Neutrophil (primary cell): ENCODE data around the gene MANBA.

Experiments used
- H3K27ac ChIP-seq: fragments of 200-600 bp; sonication (generic); 2 replicates; pipeline ENCODE4 v1.5.1; 2016; ENCODE audit warnings: mild to moderate bottlenecking, moderate library complexity
- H3K27me3 ChIP-seq: fragments of 200-600 bp; sonication (generic); 2 replicates; pipeline ENCODE4 v1.6.0; 2016; ENCODE audit warnings: mild to moderate bottlenecking
- H3K36me3 ChIP-seq: fragments of 200-600 bp; sonication (generic); 2 replicates; pipeline ENCODE4 v1.5.1; 2017
- H3K4me1 ChIP-seq, 2 experiments: fragments of 200-600 bp in 1 of 2; sonication (generic) in 1 of 2; 1 replicate in 1 of 2; 2 replicates in 1 of 2; pipeline versions ENCODE4 v1.5.1 to v1.6.1; 2013 to 2016; ENCODE audit warnings: low read depth in 1 of 2, low read length in 1 of 2, mild to moderate bottlenecking in 1 of 2, moderate library complexity in 1 of 2; ENCODE audit not compliant: control insufficient read depth in 1 of 2, insufficient read depth in 1 of 2
- H3K4me3 ChIP-seq, 2 experiments: fragments of 200-600 bp in 1 of 2; sonication (generic) in 1 of 2; 1 replicate in 1 of 2; 2 replicates in 1 of 2; pipeline ENCODE4 v1.5.1; 2013 to 2016; ENCODE audit warnings: low read depth in 1 of 2, low read length in 1 of 2, mild to moderate bottlenecking in 1 of 2, moderate library complexity in 1 of 2
- H3K9me3 ChIP-seq: fragments of 200-600 bp; sonication (generic); 2 replicates; pipeline ENCODE4 v1.5.1; 2016
- CTCF ChIP-seq: fragments of 200-600 bp; sonication (generic); IDR thresholded peaks from 2 replicates; pipeline ENCODE4 v1.5.1; 2016; ENCODE audit warnings: antibody characterized with exemption

Gene MANBA

GRCh38 chr4:102772738-102773340 is 12.1 kb upstream of the MANBA start:
- no peak for TF ChIP-seq CTCF
- Histone ChIP-seq H3K27ac (no peak overlapping the region), H3K36me3 (no peaks in the 10 kb centered on the region), H3K27me3 (no peaks in the 10 kb centered on the region), H3K4me3 (no peak overlapping the region), H3K4me1 (no peaks in the 10 kb centered on the region), H3K9me3 (no peaks in the 10 kb centered on the region)

GRCh38 chr4:102764901-102765300 is 4.1 kb upstream of the MANBA start:
- no peak for TF ChIP-seq CTCF
- Histone ChIP-seq H3K4me1 (peaks cover 9 to 16% of the 10 kb centered on the region in 2 experiments), H3K27me3 (no peaks in the 10 kb centered on the region), H3K36me3 (peaks cover 4% of the 10 kb centered on the region), H3K27ac (no peak overlapping the region), H3K9me3 (no peaks in the 10 kb centered on the region), H3K4me3 (no peak overlapping the region)

DNA sequence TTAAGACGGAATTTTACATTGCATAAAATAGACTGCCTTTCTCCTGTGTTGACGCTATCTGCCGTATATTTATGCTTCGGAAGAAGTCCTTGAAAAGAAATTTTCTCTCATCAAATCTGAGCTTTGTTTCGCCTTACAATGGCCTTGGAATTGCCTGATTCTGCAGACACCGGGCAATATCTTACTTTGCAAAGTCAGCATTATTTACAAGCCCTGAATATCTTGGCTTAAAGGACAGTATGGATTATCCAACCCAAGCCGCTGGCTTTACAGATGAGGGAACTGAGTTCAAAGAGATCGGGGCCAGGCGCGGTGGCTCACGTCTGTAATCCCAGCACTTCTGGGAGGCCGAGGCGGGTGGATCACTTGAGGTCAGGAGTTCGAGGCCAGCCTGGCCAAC is 1.1 kb upstream of the MANBA start:
- Histone ChIP-seq H3K4me1 (peaks cover 39 to 46% of the 10 kb centered on the region in 2 experiments), H3K9me3 (no peaks in the 10 kb centered on the region), H3K4me3 (peak overlapping the region; percentile 93 to 99), H3K27ac (no peak overlapping the region), H3K36me3 (peaks cover 4% of the 10 kb centered on the region), H3K27me3 (no peaks in the 10 kb centered on the region)
- no peak for TF ChIP-seq CTCF

- H3K9me3 ChIP-seq, result no peaks in the 10 kb centered on the region
- H3K27ac ChIP-seq, result peak overlapping the region; percentile 99
- TF ChIP-seq CTCF, result no peak
- peaks cover 41 to 48% of the 10 kb centered on the region in 2 experiments for H3K4me1 ChIP-seq
- H3K27me3 ChIP-seq, result no peaks in the 10 kb centered on the region
- peaks cover 4% of the 10 kb centered on the region for H3K36me3 ChIP-seq
- H3K4me3 ChIP-seq, result peak overlapping the region; percentile 93 to 99
Measured at GRCh38 chr4:102761296-102761701, 531 bp upstream of the MANBA start.

DNA sequence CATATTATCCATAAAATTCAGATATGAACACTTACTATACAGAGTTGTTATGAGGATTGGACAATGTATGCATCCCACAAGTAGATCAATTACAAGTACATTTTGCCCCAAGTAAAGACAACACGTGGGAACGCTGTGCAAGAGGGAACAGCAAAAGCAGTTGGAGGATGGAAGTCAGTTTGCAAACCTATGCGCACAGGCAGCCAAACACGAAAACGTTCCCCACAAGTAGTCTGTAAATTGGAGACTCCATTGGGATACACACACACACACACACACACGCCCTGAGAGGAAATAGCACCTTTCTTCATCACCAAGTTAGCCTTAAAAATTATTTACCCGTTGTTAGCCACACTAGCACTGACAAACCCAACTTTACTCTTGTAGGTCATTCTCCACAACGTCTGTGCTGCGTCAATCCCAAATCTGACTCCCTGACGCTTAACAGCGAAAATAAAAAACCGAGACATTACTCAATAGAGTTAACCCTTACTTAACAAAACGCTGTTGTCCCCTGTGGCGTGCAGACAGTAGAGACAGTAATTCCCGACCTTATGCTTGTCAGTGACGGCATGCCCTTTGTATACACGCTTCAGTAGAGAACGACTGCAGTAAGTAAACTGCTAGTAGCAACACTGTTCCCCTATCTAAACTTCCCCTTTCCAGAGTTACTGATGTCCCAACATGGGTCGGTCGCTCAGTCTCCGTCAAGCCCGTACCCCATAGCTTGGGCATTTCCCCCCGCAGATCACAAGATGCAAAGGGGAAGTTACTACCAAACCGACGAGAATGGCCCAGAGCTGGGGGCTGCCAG is 730 bp downstream of the MANBA start:
- H3K27me3 ChIP-seq, result no peaks in the 10 kb centered on the region

More for the DNA sequence above, 730 bp downstream of the MANBA start:
- H3K36me3 ChIP-seq, result peaks cover 4% of the 10 kb centered on the region
- peak overlapping the region; percentile 99 for H3K27ac ChIP-seq
- H3K4me3 ChIP-seq, result peak overlapping the region; percentile 93 to 99
- no peak for TF ChIP-seq CTCF
- H3K4me1 ChIP-seq, result peaks cover 48% of the 10 kb centered on the region in 2 experiments
- no peaks in the 10 kb centered on the region for H3K9me3 ChIP-seq
